Mammary epithelial cell (primary cell): ENCODE measurements around the gene CEP72.

Source experiments
- CTCF ChIP-seq, 2 donors: IDR thresholded peaks in 1 of 2; conservative IDR thresholded peaks in 1 of 2; 2 replicates each; pipeline ENCODE4 v1.5.1; 2011 to 2012; ENCODE audit warnings: inconsistent platforms in 2 of 2, low read length in 2 of 2, mild to moderate bottlenecking in 2 of 2, control low read depth in 1 of 2, low read depth in 1 of 2; ENCODE audit not compliant: insufficient read depth in 1 of 2; ENCODE audit errors: extremely low read depth in 1 of 2
- EZH2 ChIP-seq: IDR thresholded peaks from 2 replicates; pipeline ENCODE4 v1.6.1; 2012; ENCODE audit warnings: low read length, inconsistent platforms, borderline replicate concordance

GRCh38 chr5:570446-570845 lies 41.7 kb upstream of the CEP72 start:
- TF ChIP-seq CTCF (conservative IDR thresholded peaks at IDR 0.05 in 1 of 2, IDR thresholded peaks at IDR 0.05 in 1 of 2; ENCODE audit: extremely low read depth in 1 of 2, insufficient read depth in 1 of 2, low read depth in 1 of 2, low read length in 2 of 2), result no peak
- TF ChIP-seq EZH2, result no peak
